ENCODE measurements around the gene NFASC. TPM values are rescaled to one million over a fixed set of nuclear protein-coding genes. Genes with fewer than 3 reads are reported as not detected.

The NFASC gene
- total and polyA plus RNA-seq, 2 donors (not counting 3 experiments of a cell fraction or from before 2014, with no cell fraction given), result not detected

- H3K4me1 ChIP-seq (ENCODE audit: control insufficient read depth, extremely low read depth, insufficient read depth, low read length), result no peaks in the 10 kb centered on the region
- no peaks in the 10 kb centered on the region for H3K9me3 ChIP-seq (replicated peaks; ENCODE audit: control insufficient read depth, insufficient read depth, low read length)
- H3K27ac ChIP-seq (ENCODE audit: insufficient read depth, low read depth, low read length), result no peak overlapping the region
- peaks cover 10 to 18% of the 10 kb centered on the region in 2 experiments for H3K27me3 ChIP-seq (ENCODE audit: control insufficient read depth in 2 of 2, insufficient read depth in 2 of 2, low read length in 2 of 2)
- no peaks in the 10 kb centered on the region for H3K9me1 ChIP-seq (replicated peaks; ENCODE audit: control insufficient read depth, extremely low read depth, insufficient read depth, low read length)
- no peaks in the 10 kb centered on the region for H3K79me2 ChIP-seq (ENCODE audit: control insufficient read depth, insufficient read depth, low read length)
- BruUV-seq (replicated peaks), result no TSS peak
- no peaks in the 10 kb centered on the region for H3K36me3 ChIP-seq (ENCODE audit: control insufficient read depth in 2 of 2, extremely low read depth in 1 of 2, insufficient read depth in 2 of 2, low read length in 2 of 2)
- H3K4me2 ChIP-seq (ENCODE audit: insufficient read depth, low read length), result no peak overlapping the region
- TF ChIP-seq POLR2A (IDR thresholded peaks at IDR 0.05; ENCODE audit: low read depth, low read length) (no peak), GATA2 (IDR thresholded peaks at IDR 0.05; ENCODE audit: insufficient read depth, insufficient read length, low read depth, low read length) (no peak), MYC (IDR thresholded peaks at IDR 0.05; ENCODE audit: low read depth, low read length) (no peak)
- DNase-seq (ENCODE audit: low read depth, low spot score), result no peak
- no peak overlapping the region for H3K9ac ChIP-seq (replicated peaks; ENCODE audit: extremely low read depth, insufficient read depth, low read length)
- H2AFZ ChIP-seq (ENCODE audit: low read depth, low read length), result no peak overlapping the region
- intact Hi-C loops (cut with micrococcal nuclease), result no loop called here
- CTCF ChIA-PET, result interaction anchor here (1.7 to 2.8 kb wide), 2 partner anchors 33 to 53 kb away, joined by 4 to 17 read pairs; no protein-coding TSS in a partner anchor
- no peak for FAIRE-seq
- no peaks in the 10 kb centered on the region for H4K20me1 ChIP-seq (replicated peaks; ENCODE audit: control insufficient read depth, extremely low read depth, insufficient read depth, low read length)
- POLR2A ChIA-PET, result no interaction called here
- no peak overlapping the region for H3K4me3 ChIP-seq (replicated peaks in 1 of 3; ENCODE audit: insufficient read depth in 1 of 3, low read depth in 1 of 3, low read length in 3 of 3)
- dilution Hi-C loops (cut with MboI; ENCODE audit: extremely low pct_ligation_motif_present, low sequenced_read_pairs), result no loop called here
These were observed 158.3 kb downstream of the NFASC start for GRCh38 chr1:205028924-205029323.

GRCh38 chr1:205030241-205030640 is 159.6 kb downstream of the NFASC start:
- H3K9me1 ChIP-seq (replicated peaks; ENCODE audit: control insufficient read depth, extremely low read depth, insufficient read depth, low read length), result no peaks in the 10 kb centered on the region
- H3K4me1 ChIP-seq (ENCODE audit: control insufficient read depth, extremely low read depth, insufficient read depth, low read length), result no peaks in the 10 kb centered on the region
- H3K4me3 ChIP-seq (replicated peaks in 1 of 3; ENCODE audit: insufficient read depth in 1 of 3, low read depth in 1 of 3, low read length in 3 of 3), result no peak overlapping the region
- dilution Hi-C loops (cut with MboI; ENCODE audit: extremely low pct_ligation_motif_present, low sequenced_read_pairs) (no loop called here), intact Hi-C loops (cut with micrococcal nuclease) (no loop called here)
- no TSS peak for BruUV-seq (replicated peaks)
- ChIA-PET POLR2A (no interaction called here), CTCF (interaction anchor here (1.1 to 2.3 kb wide), 2 partner anchors 31 to 54 kb away, joined by 3 to 12 read pairs; no protein-coding TSS in a partner anchor)
- no peaks in the 10 kb centered on the region for H4K20me1 ChIP-seq (replicated peaks; ENCODE audit: control insufficient read depth, extremely low read depth, insufficient read depth, low read length)
- H3K27ac ChIP-seq (ENCODE audit: insufficient read depth, low read depth, low read length), result no peak overlapping the region
- DNase-seq (ENCODE audit: low read depth, low spot score) (no peak), FAIRE-seq (no peak)
- no peaks in the 10 kb centered on the region for H3K9me3 ChIP-seq (replicated peaks; ENCODE audit: control insufficient read depth, insufficient read depth, low read length)
- TF ChIP-seq MYC (IDR thresholded peaks at IDR 0.05; ENCODE audit: low read depth, low read length) (no peak), POLR2A (IDR thresholded peaks at IDR 0.05; ENCODE audit: low read depth, low read length) (no peak), POLR2AphosphoS5 (IDR thresholded peaks at IDR 0.05; ENCODE audit: insufficient read depth, low read depth, low read length) (no peak), MAX (IDR thresholded peaks at IDR 0.05; ENCODE audit: insufficient read depth, insufficient read length) (no peak), GATA2 (IDR thresholded peaks at IDR 0.05; ENCODE audit: insufficient read depth, insufficient read length, low read depth, low read length) (no peak), JUN (IDR thresholded peaks at IDR 0.05; ENCODE audit: borderline replicate concordance, insufficient read depth, insufficient read length, low read depth) (no peak), FOS (IDR thresholded peaks at IDR 0.05; ENCODE audit: borderline replicate concordance, insufficient read depth, low read length) (no peak), EZH2 (IDR thresholded peaks at IDR 0.05; ENCODE audit: borderline replicate concordance, low read depth, low read length, severe bottlenecking) (no peak)
- TF ChIP-seq, protein P1, sequence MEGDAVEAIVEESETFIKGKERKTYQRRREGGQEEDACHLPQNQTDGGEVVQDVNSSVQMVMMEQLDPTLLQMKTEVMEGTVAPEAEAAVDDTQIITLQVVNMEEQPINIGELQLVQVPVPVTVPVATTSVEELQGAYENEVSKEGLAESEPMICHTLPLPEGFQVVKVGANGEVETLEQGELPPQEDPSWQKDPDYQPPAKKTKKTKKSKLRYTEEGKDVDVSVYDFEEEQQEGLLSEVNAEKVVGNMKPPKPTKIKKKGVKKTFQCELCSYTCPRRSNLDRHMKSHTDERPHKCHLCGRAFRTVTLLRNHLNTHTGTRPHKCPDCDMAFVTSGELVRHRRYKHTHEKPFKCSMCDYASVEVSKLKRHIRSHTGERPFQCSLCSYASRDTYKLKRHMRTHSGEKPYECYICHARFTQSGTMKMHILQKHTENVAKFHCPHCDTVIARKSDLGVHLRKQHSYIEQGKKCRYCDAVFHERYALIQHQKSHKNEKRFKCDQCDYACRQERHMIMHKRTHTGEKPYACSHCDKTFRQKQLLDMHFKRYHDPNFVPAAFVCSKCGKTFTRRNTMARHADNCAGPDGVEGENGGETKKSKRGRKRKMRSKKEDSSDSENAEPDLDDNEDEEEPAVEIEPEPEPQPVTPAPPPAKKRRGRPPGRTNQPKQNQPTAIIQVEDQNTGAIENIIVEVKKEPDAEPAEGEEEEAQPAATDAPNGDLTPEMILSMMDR (IDR thresholded peaks at IDR 0.05; ENCODE audit: extremely low read depth in 1 of 2, insufficient read depth in 1 of 2, low read depth in 1 of 2, low read length in 2 of 2), result no peak
- H3K36me3 ChIP-seq (ENCODE audit: control insufficient read depth in 2 of 2, extremely low read depth in 1 of 2, insufficient read depth in 2 of 2, low read length in 2 of 2), result no peaks in the 10 kb centered on the region
- H3K4me2 ChIP-seq (ENCODE audit: insufficient read depth, low read length), result no peak overlapping the region
- H3K79me2 ChIP-seq (ENCODE audit: control insufficient read depth, insufficient read depth, low read length), result no peaks in the 10 kb centered on the region
- H3K9ac ChIP-seq (replicated peaks; ENCODE audit: extremely low read depth, insufficient read depth, low read length), result no peak overlapping the region
- H3K27me3 ChIP-seq (ENCODE audit: control insufficient read depth in 2 of 2, insufficient read depth in 2 of 2, low read length in 2 of 2), result peaks cover 10 to 18% of the 10 kb centered on the region in 2 experiments
- no peak overlapping the region for H2AFZ ChIP-seq (ENCODE audit: low read depth, low read length)
